HG03097 (cell line): ENCODE measurements around the gene PCSK9.
"Not testable (repeated sequence)": the region's sequence is repeated elsewhere in the genome, so short reads cannot be mapped to it uniquely, and the experiment has no call there.

Experiments used
- ATAC-seq: cut with Tn5 transposase; IDR thresholded peaks from one replicate; pipeline ENCODE4 v1.9.1; 2021; ENCODE audit not compliant: unreplicated experiment, low FRiP score

Gene PCSK9

DNA sequence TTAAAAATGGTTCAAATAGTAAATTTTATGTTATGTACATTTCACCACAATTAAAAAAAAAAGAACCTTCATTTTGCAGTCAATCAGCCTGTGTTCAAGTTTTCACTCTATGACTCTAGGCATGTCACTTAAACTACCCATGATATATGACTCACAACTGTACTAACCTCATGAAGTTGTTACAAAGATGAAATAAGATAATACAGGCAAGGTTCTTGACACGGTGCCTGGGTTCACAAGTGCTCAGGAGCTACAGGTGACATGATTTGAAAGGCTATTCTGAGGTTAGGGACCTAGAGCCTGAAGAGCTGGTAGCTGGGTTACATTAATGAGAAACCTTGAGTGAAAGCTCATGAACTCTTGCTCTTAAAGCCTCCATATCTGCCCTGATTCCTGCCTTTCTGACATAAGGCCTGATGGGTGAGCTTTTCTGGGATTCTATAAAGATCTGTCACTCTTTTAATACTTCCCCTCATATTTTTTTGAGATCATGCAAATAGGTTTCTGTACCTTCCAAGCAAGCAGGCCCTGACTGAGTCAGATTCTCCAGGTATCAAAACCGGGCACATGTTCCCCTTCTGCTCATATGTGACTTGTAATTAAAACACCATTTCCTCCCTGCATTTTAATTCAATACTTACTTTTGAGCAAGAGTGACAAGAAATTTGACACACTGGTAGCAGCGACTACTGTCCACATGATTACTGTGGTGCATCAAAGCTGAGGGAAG lies 34.0 kb downstream of the PCSK9 start:
- ATAC-seq = no peak

DNA sequence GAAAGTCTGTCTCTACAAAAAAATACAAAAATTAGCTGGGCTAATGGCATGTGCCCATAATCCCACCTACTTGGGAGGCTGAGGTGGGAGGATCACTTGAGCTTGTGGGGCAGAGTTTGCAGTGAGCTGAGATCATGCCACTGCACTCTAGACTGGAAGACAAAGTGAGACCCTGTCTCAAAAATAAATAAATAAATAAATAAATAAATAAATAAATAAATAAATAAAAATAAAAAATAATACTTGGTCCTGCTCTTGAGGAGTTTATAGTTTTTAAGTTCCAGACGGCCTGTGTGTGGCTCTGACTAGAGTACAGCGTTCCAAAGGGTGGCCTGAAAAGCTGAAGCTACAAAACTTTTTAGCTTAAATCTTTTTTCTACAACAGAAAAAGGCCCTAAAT lies 35.1 kb downstream of the PCSK9 start:
- ATAC-seq = no peak

DNA sequence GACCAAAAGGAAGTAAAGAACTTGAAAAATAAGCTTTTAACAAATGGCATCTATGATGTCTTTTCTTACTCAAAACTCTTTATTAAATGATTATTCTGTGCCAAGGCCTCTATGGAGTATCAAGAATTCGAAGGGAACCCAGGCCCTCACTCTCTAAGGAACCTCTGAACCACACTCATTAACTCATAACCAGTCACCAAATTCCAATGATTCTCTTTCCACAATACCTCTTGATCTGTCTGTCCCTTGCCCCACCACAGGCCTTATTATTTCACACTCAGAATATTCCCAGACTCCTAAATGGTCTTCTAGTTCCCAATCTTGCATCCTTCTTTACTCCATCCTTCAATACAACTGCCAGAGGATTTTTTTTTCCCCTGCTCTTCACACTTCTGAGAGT lies 37.0 kb downstream of the PCSK9 start:
- ATAC-seq = no peak

- ATAC-seq = no peak
Observed at GRCh38 chr1:55078470-55078869, 39.1 kb downstream of the PCSK9 start.

GRCh38 chr1:55079651-55080050 lies 40.3 kb downstream of the PCSK9 start:
- no peak for ATAC-seq

DNA sequence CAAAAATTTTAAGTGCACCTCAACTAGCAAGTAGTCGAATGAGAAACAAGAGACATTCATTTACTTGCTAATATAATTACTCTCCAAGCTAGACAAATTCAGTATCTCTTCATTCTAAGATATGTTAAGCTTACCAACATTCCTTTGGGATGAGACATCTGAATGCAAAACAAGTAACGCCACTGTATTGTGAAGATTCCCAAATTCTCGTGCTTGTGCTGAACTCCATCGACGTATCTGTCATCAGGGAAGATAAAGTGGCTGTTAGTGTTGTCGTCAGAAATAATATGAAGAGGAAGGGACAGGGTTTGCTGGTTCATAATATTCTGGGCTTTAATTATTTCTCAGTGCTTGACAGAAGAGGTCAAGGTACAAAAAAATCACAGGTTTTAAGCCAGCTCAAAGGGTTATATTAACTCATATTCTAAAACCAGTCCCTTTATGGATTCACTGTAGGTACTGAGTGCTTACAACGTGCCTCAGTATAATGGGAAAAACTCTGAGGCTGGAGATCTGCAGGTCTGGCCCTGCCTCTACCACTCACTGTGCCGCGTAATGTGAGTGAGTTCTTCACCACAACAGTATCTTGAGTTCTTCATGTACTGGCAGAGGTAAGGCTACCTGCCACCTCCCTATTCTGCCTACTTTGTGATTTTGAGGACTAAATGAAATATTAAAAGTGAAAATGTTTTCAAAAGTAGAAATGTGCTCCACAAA lies 42.0 kb downstream of the PCSK9 start:
- ATAC-seq = no peak

DNA sequence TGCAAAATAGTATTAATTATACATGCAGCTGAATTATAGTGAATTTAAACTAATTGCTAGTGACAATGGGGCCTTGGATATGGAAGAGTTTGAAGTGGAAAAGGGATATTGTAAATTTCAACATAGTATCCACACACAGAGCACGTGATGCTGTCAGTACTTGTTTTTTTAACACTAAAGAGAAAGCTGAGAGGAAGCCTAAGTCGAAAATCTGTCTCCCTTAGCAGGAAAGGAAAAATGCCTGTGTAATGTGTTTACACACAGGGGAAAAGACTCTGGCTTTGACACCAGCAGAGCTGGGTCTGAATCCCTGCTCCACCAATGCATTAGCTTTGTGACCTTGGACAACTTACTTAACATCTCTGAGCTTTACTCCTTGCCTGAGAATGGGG lies 42.6 kb downstream of the PCSK9 start:
- ATAC-seq = no peak

DNA sequence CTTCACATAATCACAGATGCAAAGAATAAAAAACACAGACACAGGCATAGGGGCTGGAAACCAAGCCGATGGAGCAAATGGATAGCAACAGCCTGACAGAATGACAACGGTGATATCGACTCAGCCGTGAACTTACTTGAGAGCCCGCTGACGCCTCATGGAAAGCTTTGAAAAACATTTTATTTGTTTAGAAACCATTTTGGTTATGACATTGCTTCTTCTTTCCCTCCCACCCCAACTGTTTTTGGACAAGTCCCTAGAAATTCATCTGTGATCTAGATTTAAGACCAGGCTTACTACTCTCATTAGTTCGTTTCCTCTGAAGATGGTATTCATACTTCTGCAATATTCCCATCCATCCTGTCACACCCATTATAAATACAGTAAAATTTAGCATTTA lies 44.9 kb downstream of the PCSK9 start:
- no peak for ATAC-seq

DNA sequence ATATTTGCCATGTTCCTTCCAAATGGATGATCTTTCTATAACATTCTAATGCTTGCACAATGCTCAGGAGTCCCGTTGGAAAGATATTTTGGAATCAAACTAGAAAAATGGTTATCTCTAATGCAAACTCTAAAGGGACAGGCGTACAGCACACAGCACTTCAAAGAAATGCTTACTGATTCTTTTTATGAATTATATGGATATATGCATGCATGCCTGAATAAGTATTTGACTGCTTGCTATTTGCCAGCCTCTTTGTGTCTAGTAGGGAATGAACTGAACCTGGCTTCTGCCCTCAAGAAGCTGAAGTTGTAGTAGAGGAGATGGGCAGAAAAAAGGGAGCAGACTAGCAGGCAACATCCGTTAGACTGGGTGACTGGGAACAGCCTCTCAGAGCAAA lies 48.1 kb downstream of the PCSK9 start:
- no peak for ATAC-seq

DNA sequence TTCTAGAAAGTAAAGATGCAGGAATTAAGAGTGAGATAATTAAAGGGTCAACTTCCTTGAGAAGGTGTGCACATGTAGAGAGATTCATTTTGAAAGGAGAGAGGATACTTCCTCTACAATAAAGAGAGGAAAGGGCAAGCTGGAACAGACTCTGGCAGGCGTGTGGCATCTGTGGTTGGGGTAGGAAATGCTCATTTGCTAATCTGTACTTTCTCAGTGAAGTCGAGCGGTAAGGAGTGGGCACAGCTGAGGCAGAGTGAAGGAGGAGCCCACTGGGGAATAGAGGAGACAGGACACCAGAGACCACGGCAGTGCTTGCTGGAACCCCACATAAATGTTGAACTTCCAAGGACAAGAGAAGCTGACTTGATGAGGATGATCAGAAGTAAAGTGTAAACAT lies 49.1 kb downstream of the PCSK9 start:
- no peak for ATAC-seq

GRCh38 chr1:55089683-55090082 lies 50.3 kb downstream of the PCSK9 start:
- ATAC-seq = no peak

GRCh38 chr1:55092475-55092874 lies 53.1 kb downstream of the PCSK9 start:
- ATAC-seq = no peak

DNA sequence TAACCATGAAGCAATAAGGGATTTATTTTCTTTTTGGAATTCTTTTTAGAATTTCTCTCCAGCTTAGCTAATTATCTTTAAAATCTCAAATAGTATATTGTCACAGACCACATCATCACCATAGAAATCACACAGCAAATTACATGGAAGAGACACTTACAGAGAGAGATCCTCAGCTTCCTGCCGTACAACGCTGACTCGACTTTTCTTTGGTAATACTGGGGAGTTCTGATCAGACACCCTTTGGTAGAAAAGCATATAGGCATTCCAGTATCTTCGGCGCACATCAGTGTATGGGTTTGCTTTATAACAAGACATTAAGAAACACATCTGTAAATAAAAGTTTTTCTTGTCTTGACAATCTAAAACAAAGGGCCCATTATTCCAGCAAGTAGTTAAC lies 55.7 kb downstream of the PCSK9 start:
- no peak for ATAC-seq

GRCh38 chr1:55103891-55104290 lies 64.5 kb downstream of the PCSK9 start:
- ATAC-seq = no peak

- no peak for ATAC-seq
Observed at GRCh38 chr1:55107101-55107500, 67.8 kb downstream of the PCSK9 start.

DNA sequence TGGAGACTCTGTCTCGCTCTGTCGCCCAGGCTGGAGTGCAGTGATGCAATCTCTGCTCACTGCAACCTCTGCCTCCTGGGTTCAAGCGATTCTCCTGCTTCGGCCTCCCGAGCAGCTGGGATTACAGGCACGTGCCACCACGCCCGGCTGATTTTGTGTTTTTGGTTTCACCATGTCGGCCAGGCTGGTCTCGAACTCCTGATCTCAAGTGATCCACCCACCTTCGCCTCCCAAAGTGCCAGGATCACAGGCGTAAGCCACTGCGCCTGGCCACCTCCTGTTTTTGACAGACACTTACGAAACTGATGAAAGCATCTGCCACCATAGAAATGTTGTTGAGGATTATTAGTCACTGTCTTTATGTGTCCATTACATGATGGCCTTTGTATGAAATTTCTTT lies 69.7 kb downstream of the PCSK9 start:
- not testable (repeated sequence) for ATAC-seq
